OCI-LY7 (cell line): ENCODE measurements around the gene BLTP3B.

Source experiments
- EZH2phosphoT487 ChIP-seq: fragments of 200-600 bp; sonication (generic); IDR thresholded peaks from 2 replicates; pipeline ENCODE4 v1.6.1; 2018; ENCODE audit warnings: low read depth, borderline replicate concordance, mild to moderate bottlenecking, mixed run types, antibody characterized with exemption, low read length, moderate library complexity, mixed read lengths
- TF ChIP-seq, protein P1 (sequence below): fragments of 200-600 bp; sonication (generic); conservative IDR thresholded peaks from 2 replicates; pipeline ENCODE4 v1.5.1; 2014; ENCODE audit warnings: mild to moderate bottlenecking, antibody characterized with exemption, low read length, moderate library complexity, mixed read lengths

- TF ChIP-seq, protein P1, sequence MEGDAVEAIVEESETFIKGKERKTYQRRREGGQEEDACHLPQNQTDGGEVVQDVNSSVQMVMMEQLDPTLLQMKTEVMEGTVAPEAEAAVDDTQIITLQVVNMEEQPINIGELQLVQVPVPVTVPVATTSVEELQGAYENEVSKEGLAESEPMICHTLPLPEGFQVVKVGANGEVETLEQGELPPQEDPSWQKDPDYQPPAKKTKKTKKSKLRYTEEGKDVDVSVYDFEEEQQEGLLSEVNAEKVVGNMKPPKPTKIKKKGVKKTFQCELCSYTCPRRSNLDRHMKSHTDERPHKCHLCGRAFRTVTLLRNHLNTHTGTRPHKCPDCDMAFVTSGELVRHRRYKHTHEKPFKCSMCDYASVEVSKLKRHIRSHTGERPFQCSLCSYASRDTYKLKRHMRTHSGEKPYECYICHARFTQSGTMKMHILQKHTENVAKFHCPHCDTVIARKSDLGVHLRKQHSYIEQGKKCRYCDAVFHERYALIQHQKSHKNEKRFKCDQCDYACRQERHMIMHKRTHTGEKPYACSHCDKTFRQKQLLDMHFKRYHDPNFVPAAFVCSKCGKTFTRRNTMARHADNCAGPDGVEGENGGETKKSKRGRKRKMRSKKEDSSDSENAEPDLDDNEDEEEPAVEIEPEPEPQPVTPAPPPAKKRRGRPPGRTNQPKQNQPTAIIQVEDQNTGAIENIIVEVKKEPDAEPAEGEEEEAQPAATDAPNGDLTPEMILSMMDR, result no peak
- no peak for TF ChIP-seq EZH2phosphoT487
Observed at GRCh38 chr12:100146252-100146651, 3.6 kb upstream of the BLTP3B start.
